VCaP (cell line): ENCODE data around the gene IGSF9.

Experiments
- H3K27ac ChIP-seq: fragments of 450-650 bp; 2 replicates; pipeline ENCODE4 v1.5.1; 2017
- TF ChIP-seq, protein P1 (sequence below): fragments of 450-650 bp; conservative IDR thresholded peaks from 2 replicates; pipeline ENCODE4 v1.5.1; 2017; ENCODE audit warnings: mild to moderate bottlenecking, moderate library complexity

Gene IGSF9

DNA sequence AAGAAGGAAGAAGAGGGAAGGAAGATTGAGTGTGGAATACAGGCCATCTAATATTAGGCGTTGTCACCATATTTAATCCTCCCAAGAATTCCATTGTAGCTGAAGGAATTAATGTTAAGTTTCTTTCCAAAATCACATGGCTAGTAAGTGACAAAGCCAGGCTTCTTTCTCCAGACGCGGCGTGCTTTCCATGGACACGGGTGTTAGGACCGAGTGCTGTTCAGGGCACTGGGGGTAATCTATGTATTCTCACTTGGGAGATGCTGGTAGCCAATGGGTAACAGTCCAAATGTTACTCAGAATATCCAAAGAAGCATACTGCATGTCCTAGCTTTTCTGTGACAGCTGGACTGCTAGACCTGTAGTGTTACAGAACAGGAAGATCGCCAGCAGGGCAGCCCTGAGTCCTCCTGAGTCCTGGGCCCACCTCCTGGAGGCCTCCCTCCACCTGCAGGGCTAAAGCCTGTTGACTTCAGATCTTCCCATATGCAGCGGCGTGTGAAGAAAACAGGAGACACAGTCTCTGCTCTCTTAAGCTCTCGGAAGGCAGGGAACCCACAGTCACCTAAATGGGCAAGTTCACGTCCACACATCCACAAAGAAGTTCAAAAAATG is 5.3 kb downstream of the IGSF9 start:
- TF ChIP-seq, protein P1, sequence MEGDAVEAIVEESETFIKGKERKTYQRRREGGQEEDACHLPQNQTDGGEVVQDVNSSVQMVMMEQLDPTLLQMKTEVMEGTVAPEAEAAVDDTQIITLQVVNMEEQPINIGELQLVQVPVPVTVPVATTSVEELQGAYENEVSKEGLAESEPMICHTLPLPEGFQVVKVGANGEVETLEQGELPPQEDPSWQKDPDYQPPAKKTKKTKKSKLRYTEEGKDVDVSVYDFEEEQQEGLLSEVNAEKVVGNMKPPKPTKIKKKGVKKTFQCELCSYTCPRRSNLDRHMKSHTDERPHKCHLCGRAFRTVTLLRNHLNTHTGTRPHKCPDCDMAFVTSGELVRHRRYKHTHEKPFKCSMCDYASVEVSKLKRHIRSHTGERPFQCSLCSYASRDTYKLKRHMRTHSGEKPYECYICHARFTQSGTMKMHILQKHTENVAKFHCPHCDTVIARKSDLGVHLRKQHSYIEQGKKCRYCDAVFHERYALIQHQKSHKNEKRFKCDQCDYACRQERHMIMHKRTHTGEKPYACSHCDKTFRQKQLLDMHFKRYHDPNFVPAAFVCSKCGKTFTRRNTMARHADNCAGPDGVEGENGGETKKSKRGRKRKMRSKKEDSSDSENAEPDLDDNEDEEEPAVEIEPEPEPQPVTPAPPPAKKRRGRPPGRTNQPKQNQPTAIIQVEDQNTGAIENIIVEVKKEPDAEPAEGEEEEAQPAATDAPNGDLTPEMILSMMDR: no peak
- no peak overlapping the region for H3K27ac ChIP-seq

DNA sequence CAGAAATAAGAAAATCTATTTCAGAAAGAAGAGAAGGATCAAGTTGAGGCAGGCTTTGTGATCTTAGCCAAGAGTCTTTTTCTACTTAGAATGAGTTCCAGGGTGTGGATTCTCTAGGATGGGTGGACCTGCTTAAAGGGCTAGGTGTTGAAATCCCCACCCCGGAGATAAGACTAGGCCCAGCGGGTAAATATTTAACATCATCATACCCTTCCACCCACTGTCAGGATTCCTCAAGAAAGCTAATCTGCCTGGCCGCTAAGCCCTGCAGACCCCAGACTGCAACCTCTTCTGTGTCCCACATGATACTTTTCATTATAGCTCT is 5.8 kb downstream of the IGSF9 start:
- no peak overlapping the region for H3K27ac ChIP-seq
- TF ChIP-seq, protein P1: no peak

DNA sequence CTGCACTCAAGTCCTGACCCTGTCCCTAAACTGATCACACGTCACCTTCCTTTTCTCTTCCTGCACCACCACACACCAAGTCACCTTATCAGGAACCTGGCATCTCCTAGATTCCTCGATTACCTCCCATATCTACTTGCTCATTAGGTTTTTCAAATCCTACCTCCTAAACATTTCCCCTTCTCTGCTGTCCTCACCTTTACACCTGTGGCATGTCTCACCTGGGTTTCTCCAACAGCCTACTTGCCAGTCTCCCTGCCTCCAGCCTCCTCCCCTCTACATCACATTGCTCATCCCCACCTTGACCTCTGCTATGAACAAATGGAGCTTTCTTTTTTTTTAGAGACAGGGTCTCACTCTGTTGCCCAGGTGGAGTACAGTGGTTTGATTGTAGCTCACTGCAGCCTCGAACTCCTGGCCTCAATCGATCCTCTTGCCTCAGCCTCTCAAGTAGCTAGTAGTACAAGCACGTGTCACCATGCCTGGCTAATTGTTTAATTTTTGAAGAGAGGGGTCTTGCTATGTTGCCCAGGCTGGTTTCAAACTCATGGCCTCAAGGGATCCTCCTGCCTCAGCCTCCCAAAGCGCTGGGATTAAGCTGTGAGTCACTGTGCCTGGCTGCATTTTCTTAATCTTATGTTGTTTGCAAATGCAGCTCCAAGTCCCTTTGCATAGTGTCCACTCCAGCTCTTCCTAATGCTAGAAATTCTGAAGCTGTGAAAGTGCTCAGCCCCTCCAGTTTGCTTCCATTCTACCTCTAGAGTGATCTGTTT is 6.3 kb downstream of the IGSF9 start:
- TF ChIP-seq, protein P1: no peak
- H3K27ac ChIP-seq: no peak overlapping the region

DNA sequence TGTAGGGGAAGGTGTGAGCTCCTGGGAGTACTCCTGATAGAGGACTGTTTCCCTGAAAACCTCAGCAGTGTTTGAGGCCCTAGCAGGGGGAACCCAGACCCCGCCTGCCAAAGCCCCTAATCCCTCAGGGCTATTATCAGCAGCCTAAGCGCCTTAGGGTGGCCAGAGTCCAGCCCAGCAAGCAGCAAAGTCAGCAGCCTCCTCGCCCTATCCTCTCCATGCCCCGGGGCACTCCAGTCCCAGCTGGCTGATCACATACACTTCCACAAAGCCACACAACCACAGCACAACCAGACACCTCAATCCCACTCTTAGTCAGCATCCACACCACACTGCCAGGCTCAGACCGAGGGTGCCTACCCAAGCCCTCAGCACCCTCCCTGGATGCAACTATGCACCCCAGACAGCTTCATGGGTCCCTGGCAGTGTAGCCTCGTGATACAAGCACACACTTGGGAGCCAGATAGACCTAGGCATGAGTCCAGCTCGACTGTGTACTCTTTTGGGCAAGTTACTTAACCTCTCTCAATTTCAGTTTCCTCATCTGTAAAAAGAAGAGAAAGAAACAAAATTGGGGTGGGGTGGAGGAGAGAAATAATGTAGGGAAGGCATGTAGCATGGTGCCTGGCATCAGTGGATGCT is 7.1 kb downstream of the IGSF9 start:
- TF ChIP-seq, protein P1: no peak

DNA sequence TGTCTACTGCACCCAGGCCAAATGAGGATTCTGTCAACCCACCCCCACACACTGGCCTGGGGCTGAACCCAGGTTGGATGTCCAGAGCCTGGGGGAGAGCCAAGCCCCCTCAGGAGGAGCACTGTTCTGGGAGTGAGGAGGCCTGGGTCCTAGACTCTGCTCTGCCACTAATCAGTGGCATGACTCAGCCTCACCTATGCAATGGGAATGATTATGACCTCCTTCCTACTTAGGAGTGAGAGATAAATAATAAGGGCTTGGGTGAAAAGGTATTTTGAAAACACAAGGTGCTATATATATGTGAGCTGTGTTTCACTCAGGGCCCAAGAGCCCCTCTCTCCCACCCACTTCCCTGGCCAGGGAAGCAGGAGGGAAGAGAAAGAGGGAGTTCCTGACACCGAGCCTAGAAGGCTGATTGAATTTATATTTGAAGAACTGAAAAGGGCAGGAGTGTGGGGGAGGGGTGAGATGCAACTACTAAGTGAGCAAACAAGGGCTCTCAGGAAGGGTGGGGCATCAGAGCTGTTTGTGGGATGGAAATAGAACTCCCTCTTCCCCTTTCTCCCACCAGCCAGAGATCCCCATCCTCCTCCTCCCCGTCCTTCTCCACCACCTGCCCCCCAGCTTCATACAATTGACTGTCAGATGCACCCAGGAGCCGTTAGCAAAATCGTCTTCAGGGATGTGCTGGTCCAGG is 8.2 kb downstream of the IGSF9 start:
- peak overlapping the region; percentile 6; the same call in 1 of the 2 replicates for H3K27ac ChIP-seq
- TF ChIP-seq, protein P1: no peak

More for the DNA sequence above, 7.1 kb downstream of the IGSF9 start:
- H3K27ac ChIP-seq: no peak overlapping the region

DNA sequence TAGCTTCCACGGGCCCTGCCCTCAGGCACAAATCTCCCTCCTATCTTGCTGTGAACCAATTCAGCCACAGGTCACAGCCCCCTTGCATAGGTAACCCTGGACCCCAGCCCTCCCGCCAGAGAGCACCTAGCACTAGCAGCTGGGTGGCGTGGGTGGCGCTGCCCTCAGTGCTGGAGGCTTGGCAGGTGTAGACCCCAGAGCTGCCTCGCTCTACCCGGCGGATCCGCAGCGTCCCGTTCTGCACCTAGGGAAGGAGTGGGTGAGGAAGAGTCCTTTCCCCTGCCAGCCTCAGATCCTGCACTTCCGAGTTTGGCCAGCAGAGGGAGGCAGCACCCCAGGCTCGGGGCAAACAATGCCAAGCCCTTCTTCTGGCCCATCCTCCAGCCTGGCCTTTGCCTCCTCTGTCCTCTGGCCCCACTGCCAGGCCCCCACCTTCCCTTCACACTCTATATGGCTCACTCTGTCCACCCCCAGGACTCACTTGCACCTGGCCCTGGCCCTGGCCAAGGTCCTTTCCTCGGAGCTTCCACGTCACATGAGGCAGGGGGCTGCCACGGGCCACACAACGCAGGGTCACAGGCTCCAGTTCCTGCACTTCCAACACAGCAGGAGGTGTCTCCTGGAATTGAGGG is 9.0 kb downstream of the IGSF9 start:
- H3K27ac ChIP-seq: peak overlapping the region; percentile 6; the same call in 1 of the 2 replicates
- TF ChIP-seq, protein P1: peak; percentile 94
